Medulla oblongata (tissue), 1 donor: ENCODE data around the gene CLASP1.
"Not testable (repeated sequence)": the region's sequence is repeated elsewhere in the genome, so short reads cannot be mapped to it uniquely, and the experiment has no call there.

Experiments
- DNase-seq: peaks from one replicate; pipeline ENCODE4 v3.0.0-alpha.2; 2015; ENCODE audit errors: extremely low spot score

Gene CLASP1

DNA sequence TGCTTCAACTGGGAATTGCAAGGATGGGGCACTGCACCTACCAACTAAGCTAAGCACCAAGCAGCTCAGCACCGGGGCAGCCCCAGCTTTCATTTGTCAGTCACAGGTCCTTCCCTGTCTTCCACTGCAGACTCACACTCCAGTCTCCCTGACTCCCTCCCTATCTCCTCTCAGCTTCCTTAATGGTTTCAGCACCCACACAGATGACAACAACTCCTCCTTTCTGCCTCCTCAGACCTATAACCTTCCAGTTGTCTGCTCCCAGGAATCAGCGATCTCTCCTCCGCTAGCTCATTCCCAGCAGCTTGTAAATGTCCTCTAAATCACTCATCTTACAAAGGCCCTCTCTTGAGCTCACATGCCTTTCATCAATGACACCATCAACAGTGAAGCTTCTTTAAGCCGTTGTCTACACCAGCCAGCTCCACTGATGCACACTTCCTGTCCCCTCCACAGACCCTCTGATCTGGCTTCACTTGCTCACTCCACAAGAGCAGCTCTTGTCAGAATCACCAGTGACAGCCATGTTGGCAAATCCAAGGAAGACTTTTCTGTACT lies 32.1 kb downstream of the CLASP1 start:
- no peak for DNase-seq

DNA sequence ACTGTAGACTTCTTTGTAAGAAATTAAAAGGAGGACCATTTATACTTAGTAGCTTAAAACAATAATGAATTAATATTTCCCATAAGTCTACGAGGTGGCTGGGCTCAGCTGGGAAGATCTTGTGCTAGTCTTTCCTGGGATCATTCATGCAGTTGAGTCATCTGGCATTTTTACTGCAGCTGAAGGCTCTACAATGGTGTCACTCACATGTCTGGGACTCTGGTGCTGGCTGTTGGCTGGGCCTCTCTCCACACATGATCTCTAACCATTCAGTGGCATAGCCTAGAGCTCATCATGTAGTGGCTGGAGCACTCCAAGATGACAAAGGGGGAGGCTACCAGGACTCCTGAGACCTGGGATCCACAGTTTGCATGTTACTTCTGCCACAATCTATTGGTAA lies 35.5 kb downstream of the CLASP1 start:
- DNase-seq = no peak

DNA sequence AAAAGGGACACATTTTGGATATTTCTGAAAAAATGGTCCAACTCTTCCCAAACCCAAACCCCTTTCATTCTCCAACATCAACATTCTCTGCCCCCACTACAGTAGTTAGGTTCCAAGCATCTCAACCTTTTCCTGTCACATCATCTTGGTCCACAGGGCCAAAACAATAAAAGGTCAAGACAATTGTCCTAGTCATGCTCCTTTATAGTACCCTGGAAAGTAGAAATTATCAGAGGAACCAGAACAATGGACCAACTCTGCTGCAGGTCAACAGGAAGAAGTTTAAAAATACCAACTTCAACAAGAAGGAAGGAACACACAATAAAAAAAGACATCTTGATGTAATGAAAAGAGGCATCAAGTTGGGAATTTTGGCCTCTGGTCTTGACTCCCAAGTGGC lies 36.1 kb downstream of the CLASP1 start:
- no peak for DNase-seq

DNA sequence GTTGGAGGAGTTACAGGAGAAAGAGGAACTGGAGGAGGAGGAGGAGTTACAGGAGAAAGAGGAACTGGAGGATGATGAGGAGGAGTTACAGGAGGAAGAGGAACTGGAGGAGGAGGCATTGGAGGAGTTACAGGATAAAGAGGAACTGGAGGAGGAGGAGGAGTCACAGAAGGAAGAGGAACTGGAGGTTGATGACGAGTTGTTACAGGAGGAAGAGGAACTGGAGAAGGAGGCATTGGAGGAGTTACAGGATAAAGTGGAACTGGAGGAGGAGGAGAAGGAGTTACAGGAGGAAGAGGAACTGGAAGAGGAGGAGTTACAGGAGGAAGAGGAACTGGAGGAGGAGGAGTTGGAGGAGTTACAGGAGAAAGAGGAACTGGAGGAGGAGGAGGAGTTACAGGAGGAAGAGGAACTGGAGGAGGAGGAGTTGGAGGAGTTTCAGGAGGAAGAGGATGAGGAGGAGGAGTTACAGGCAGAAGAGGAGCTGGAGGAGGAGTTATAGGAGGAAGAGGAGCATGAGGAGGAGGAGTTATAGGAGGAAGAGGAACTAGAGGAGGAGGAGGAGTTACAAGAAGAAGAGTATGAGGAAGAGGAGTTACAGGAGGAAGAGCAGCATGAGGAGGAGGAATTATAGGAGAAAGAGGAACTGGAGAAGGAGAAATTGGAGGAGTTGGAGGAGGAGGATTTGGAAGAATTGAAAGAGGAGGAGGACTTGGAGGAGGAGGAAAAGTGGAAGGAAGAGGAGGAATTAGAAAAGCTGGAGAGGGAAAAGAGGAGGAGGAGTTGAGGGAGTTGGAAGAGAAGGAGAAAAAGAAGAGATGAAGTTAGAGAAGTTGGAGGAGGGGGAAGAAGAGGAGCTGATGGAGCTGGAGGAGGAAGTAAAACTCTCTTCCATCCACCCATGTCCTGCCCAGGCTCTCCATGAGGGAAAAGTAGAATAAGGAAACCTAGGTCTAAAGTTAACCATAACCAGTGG lies 37.2 kb downstream of the CLASP1 start:
- DNase-seq = no peak

DNA sequence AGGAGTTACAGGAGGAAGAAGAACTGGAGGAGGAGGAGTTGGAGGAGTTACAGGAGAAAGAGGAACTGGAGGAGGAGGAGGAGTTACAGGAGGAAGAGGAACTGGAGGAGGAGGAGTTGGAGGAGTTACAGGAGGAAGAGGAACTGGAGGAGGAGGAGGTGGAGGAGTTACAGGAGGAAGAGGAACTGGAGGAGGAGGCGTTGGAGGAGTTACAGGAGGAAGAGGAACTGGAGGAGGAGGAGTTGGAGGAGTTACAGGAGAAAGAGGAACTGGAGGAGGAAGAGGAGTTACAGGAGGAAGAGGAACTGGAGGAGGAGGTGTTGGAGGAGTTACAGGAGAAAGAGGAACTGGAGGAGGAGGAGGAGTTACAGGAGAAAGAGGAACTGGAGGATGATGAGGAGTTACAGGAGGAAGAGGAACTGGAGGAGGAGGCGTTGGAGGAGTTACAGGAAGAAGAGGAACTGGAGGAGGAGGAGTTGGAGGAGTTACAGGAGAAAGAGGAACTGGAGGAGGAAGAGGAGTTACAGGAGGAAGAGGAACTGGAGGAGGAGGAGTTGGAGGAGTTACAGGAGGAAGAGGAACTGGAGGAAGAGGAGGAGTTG lies 38.1 kb downstream of the CLASP1 start:
- DNase-seq = not testable (repeated sequence)

DNA sequence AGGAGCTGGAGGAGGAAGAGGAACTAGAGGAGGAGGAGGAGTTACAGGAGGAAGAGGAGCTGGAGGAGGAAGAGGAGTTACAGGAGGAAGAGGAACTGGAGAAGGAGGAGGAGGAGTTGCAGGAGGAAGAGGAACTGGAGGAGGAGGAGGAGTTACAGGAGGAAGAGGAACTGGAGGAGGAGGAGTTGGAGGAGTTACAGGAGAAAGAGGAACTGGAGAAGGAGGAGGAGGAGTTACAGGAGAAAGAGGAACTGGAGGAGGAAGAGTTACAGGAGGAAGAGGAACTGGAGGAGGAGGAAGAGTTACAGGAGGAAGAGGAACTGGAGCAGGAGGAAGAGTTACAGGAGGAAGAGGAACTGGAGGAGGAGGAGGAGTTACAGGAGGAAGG lies 38.8 kb downstream of the CLASP1 start:
- not testable (repeated sequence) for DNase-seq

DNA sequence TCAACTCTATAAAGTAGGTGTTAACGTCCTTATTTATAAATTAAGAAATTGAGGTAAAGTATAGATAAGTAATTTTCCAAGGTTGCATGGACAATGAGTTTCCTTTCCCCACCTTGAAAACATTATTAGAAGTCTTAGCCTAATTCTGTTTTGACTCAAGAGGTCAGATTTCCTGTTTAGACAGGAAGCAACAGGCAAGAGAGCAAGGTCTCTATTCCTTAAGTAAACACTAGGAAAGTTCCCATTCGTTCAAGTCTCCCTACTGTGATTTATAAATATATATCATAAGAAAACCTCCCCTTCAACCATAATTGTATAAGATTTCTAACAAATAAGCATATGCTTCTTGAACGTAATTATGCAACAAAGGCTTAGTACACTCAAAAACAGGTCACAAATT lies 40.3 kb downstream of the CLASP1 start:
- DNase-seq = no peak

DNA sequence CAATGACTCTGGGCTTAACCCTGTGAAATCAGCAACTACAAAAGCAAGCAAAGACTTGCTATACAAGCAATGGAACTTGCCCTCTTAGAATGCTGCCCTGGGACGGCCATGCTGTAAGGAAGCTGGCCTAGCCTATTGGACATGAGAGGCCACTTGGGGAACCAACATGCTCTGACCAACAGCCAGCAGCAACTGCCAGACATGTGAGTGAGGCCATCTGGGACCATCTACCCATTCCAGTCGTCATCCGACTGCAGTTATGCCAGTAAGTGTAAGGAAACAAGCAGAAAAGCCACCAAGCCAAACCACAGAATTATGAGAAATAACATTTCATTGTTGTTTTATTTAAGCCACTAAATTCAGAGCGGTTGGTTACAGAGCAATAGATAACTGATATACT lies 40.9 kb downstream of the CLASP1 start:
- DNase-seq = no peak

DNA sequence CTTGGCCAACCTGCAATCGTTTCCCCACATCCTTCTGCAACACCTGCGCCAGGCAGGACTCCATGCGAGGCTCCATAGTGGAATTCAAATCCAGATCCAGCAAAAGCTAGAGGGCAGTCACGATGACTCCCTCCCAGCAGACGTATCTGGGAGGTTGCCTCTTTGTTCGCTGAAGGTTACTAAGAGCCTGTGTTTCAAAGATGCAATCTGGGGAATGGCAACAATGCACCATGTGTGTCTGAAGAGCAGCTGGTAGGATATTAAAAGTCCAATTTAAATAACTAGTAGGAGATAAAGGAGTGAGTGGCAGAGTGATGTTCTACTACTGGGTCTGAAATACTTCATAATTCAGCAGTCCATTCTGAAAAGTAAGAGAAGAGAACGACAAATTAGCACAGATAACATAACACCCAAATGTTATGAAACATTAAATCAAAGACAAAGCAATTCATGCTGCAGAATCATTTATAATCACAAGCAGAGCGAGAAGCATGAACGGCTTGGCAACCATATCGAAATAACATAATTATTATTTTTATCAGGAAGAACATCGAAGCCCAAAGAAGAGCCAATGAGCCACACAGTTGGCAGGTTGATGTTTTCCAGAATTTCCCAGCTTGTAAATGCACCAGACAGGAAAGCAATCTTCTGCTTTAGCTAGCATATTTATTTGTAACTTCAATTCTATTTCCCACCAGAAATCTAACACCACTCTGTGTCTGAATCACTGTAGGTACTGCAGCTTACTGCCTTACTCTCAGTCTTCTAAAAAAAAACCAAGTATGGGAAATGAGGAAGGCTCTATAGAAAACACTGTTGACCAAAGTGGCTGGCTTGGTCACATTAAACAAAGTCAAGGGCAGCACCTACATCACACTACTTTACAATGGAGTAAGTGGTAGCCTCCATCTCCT lies 43.2 kb downstream of the CLASP1 start:
- DNase-seq = no peak

DNA sequence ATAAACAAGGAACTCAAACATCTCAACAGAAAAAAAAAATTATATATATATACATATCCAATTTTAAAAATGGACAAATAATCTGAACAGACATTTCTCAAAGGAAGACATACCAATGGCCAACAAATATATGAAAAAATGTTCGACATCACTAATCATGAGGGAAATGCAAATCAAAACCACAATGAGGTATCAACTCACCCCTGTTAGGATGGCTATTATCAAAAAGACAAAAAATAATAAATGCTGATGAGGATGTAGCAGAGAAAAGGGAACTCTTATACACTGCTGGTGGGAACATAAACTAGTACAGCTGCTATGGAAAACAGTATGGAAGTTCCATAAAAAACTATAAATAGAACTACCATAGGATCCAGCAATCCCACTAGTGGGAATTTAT lies 46.1 kb downstream of the CLASP1 start:
- no peak for DNase-seq

DNA sequence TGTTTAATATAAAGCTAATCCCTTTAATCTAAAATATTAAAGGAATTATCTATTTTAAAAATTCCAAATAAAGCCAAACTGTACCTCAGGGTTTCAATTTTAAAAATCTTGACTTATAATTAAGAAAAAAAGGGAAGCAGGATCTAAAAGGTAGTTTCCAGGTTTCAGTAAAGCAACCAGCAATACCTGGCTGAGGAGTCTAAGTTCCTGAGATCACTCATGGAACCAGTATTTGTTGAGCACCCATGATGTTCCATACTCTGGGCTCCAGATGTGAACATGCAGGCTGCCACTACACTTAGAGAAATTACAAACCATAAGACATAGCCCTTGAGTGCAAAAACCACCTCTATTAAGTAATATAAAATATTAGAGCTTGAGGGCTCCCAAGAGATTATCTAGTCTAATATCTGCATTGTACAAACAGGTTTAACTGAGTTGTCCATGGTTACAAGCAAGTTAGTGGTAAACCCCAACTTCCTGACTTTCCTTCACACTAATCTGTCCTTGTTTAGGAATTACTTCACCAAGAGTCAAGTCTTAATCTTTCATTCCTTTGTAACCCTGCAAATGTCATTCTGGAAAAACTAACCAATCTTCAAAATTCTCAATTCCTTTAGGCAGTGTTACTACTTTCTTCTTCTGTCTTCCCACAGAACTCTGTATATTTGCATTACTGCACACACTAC lies 49.2 kb downstream of the CLASP1 start:
- DNase-seq = no peak

DNA sequence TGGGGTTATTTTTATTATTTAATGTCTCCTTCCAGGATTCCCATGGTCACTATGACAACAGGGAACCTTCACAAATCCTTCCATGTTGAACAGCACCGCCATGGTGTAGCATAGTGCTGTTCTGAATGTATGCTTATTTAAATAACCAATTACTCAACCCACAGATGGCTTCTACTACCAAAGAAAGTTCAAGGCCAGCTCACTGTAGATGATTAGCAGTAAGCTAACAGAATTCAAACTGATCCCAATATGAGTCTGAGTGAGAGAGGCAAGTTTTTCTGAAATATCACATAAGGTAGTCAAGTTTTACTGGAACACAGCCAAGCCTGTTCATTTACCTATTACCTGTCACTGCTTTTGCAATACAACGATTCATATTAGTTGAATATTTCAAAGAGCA lies 51.2 kb downstream of the CLASP1 start:
- DNase-seq = no peak

DNA sequence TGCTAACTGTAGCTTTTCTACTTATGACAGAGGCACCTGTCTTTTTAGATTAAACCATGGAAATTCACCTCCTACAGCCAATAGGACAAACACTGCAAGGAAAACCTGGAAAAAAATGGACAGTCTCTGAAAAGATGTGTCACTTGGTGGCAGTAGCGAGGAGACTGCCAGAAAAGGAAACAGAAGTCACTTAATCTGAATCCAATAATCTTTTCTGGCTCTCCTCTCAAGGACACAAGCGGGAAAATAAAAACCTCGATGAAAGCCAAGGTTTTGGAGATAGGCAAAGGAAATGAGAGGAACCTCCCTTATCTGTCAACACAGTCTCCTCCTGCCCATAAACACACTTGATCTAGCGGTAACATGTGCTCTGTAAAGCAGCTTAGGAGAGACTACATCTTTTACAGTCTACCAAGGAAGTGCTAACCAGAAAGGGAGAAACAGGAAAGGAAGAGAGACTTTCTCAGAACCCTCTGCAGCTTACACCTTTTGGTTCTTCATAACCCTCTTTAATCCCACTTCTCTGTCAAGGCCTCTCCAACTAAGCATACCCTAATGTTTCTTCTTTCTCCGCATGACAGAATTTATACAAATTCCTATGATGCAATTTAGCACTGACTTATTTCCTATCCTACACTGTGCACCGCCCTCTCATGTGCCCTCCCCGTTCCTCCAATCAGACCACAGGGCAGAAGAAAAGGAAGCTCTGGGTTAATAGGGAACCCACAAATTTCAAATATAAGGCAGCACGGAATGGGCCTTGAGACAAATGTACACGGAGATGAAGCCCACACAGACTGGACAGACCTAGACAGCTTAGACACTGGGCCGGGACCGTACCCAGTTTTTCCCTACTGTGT lies 52.8 kb downstream of the CLASP1 start:
- DNase-seq = peak; percentile 78

DNA sequence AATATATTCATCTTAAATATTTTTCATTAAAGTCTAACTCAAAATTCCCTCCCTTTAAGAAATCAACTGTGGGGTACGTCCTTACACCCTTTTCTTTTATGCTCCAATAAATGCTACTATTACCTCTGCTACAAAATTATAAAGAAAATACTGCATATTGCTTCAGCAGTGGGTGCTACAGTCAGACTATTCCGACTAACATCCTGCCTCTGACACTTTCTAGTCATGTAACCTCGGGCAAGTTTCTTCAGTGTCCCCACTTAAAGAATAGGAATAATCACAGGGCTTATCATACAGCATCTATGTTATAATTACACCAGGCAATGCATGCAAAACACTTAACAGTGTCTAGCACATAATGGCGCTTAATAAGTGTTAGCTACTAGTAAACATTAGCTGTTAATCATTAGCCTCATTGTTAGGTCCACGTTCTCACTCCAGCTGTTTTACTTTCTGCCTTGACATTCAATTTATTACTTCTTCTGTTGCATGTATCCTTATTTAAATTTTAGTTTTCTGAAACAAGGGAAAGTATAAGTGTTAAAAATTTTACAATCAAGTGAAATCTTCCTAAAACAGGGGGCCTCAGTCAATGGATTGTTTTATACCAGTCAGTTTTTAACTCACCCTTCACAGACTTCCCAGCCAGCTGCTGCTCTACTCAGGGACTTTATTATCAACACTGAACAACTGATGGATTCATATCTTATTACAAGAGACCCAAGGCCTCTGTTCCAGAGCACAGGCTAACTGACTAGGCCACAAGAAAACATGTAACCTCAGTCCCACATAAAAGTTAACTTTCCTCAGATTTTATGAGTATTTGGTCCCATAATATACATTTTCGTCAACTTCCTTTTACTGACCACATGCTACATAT lies 54.0 kb downstream of the CLASP1 start:
- no peak for DNase-seq

DNA sequence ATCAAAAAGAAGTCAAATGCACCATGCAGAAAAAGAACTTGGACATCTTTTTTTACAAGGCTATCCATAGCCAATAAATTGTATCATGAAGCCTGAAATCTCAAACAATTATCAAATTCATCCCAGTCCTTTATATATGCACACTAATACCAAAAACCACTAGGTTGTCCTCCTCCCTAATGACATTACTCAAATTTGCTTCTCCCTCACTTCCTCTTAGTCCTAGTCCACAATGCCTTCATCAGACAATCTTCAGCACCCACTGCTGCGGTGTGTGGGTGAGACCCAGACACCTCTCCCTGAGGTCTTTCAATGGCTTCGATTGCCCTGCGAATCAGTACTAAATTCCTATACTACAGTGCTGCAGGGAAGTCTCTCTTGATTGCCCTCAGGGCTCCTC lies 58.1 kb downstream of the CLASP1 start:
- DNase-seq = no peak

DNA sequence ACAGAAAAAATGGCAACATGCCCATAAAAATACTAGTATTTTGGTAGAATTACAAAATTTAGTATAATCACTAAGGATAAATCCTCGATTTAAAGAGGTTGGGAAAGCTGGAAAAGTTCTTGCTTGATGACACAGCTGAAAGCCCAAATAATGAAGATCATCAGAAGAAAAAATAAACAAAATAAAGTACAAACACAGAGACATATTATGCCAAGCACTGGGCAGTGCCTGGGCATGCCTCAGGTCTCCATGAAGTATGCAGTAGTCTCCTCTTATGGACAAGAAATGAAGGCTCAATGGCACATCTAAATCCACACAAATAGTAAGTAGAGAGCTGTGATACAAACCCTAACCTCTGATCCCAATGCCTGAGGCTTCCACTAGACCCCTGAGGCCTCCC lies 60.9 kb downstream of the CLASP1 start:
- no peak for DNase-seq

DNA sequence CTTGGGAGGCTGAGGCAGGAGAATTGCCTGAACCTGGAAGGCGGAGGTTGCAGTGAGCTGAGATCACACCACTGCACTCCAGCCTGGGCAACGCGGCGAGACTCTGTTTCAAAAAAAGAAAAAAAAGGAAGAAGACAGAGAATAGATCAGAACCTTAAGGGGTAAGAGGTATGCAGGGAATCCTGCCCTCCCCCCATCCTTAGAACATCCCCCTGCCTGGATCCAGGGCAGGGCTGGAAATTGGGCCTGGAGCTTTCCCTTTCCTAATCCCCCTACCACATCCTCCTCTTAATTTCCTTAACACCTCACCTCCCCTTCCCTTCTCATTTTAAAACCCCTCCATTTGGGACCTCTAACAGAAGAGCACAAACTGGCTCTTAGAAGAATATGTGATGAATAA lies 62.1 kb downstream of the CLASP1 start:
- no peak for DNase-seq

DNA sequence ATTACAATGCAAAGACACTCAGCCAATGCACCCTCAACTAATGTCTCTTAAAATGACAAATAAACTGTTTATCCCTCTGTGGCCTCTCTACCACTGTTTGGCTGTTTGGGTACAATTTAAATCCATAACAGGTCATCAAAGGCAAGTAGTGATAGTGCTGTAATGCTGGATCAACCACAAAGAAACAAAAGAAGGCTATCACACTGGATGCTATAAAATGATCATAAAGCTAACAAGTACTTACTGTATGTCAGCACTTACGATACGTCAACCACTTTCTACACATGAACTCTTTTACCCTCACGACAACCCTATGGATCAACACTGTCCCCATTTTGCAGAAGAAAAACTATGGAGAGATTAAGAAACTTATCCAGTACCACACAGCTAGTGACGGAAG lies 64.5 kb downstream of the CLASP1 start:
- no peak for DNase-seq

DNA sequence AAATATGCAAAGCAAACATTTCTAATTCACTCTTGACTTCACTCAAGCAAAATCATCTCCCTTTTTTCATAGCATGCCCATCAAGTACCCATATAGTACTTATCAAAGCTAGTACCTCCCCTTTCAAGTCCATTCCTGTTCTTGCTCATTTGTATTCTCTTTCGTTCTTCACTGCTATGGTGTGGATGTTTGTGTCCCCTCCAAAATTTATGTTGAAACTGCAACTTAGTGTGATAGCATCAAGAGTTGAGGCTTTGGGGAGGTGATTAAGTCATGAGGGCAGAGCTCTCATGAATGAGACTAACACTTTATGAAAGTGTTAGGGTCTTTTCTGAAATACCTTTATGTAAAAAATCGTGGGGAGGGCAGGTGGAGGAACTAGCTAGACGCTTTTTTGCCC lies 65.7 kb downstream of the CLASP1 start:
- no peak for DNase-seq
